NCI-H1436 (cell line): ENCODE results near the gene CHCHD6.

Experiments used
- DNase-seq: peaks from one replicate; lab custom pipeline; 2025; lab: John Stamatoyannopoulos, UW

The CHCHD6 gene

DNA sequence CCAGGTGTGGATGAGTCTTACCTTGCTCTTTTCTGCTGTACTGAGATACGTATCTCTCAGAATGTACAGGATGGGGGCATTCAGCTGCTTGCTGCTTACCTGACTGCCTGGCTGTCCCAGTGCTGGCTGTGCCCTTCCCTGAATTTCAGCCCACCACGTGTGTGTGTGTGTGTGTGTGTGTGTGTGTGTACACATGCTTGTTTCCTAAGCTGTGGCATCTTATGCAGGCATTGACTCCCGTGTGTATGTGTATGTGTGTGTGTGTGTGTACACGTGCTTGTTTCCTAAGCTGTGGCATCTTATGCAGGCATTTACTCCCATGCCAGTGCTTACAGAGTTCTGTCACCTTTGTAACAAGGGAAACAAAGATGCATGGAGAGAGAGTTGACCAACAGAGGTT, 218.4 kb downstream of the CHCHD6 start:
- no peak for DNase-seq

DNA sequence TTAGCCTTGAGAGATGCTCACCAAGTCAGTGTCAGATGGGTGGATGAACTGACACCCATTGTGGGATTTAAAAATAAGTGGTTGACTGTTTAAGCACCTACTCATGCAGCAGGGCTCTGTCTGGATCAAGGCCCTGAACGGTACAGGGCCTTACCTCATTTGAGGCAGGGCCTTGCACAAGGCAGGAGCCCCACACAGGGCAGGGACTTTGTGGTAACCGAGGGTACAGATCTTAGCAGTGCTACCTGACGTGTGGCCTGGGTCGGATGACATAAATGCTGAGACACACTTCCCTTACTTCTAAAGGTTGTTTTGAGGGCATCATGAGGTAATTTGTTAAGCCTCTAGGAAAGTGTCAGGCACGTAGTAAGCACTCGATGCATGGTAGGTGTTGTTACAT, 219.4 kb downstream of the CHCHD6 start:
- no peak for DNase-seq

DNA sequence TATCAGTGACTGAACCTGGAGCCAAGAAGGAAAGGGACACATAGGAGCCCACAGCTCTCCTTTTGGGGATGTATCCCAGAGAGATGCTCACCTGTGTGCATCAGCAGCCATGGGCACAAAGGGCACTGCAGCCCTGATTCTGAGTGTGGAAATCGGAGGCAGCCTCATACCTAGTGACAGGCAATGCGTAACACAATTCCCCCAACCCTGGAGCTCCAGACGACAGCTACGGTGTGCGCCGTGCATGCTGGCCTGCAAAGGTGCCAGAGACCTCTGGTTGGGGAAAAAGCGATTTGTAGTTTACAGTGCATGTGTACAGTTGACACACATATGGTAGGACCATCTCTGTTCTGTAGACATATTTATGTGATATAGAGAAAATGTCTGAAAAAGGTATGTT, 219.9 kb downstream of the CHCHD6 start:
- DNase-seq, result no peak

- no peak for DNase-seq
These were observed 220.4 kb downstream of the CHCHD6 start for GRCh38 chr3:126924458-126924857.

- DNase-seq, result no peak
These were observed 221.6 kb downstream of the CHCHD6 start for GRCh38 chr3:126925411-126926171.

- DNase-seq, result no peak
These were observed 222.8 kb downstream of the CHCHD6 start for GRCh38 chr3:126926684-126927400.

GRCh38 chr3:126927401-126927750, 223.3 kb downstream of the CHCHD6 start:
- DNase-seq, result no peak

DNA sequence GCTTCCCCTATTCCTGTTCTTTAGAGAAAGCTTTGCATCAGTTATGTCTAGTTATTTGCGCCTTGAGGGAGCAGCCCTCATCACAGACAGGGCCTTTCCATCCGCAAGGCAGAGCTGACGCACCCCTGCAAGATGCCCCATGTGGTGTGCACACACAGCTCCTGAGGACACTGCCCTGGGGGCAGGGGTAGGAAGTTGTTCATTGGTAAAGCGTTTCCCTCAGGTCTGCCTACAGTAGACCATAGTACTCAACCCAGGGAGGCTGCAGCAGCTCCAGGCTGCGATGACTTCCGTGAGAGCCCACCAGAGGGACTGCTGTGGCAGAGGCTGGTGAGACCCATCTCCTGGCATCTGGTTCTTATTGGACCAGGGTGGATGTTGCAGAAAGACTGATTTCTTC, 223.8 kb downstream of the CHCHD6 start:
- DNase-seq, result no peak

GRCh38 chr3:126928921-126929474, 225.0 kb downstream of the CHCHD6 start:
- DNase-seq, result no peak

DNA sequence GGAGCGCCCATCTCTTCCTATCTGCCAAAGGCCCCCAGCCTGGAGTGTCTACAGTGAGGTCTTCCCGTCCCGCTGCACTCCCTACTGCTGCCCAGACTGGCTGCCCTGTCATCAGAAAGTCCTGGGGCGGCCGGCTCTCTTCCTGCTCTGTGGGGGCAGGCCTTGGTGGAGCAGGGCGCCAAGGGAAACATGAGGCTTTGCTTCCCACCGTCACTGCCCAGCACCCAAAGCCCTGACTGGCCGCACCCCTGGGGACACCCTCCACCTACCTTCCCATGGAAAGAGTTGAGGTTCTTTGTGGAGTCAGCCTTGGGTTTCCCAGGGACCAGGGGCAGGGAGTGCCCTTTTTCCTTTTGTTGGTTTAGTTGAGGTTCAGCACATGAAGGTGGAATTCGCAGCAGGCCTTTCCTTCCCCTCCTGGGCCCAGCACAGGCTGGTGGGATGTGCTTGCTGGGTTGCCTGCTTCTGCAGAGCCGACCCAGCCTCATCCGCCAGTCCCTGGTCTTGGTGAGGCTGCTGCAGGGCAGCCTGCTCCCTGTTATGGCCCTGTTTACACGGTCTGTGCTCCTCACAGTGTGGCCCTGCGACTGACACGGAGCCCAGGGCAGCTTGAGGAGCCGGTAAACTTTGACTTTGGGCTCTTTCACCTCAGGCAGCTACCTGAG, 227.0 kb downstream of the CHCHD6 start:
- DNase-seq, result no peak

DNA sequence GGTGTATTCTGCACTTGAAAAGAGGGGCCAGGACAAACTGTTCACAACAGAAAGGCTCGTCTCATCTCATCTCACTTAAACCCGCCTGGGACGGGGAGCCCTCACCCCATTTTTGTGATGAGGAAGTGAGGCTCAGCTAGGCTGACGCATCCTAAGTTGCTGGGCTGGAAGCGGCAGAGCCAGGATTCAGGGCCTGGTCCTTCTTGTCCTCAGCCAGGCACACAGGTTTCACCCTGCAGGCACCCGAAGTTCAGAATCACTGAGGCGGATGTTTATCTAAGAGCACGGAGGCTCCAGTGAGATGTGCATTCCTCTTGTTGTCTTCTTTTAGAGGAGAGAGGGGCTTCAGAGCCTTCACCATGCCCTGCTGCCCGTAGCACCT, 227.8 kb downstream of the CHCHD6 start:
- DNase-seq, result no peak

DNA sequence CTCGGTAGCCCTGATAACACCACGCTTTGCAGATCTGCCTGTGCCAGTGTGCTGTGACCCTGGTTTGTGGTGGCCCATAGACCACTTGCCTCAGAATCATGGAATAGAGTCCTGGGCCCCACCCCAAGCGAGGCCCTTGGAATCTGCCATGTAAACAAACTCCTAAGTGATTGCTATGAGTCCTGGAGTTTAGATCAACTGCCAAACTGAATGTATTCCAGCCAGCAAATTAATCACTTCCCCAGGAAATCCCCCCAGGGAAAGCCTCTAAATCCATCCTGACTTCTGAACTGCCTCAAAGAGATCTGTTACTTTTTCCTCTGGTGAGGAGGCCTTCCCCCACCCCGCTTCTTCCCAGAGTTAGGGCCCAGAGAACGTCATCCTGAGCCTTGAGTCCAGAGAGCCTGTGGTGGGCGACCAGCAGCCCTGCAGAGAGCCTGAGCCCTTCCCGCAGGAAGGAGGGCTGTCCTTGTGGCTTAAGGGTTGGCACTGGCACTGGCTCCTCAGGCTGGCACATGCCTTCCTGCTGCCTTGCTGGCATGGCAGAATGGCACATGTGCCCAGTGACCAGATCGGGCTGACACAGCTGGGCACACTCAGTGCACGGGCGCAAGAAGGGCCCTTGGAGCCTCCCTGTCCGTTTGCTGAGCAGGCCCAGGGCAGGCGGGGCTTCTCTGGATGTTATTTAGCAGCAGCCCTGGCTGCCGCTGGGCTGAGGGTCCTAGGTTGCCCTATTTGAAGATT, 228.3 kb downstream of the CHCHD6 start:
- DNase-seq, result no peak

- DNase-seq, result no peak
These were observed 230.0 kb downstream of the CHCHD6 start for GRCh38 chr3:126934031-126934531.

- no peak for DNase-seq
These were observed 231.0 kb downstream of the CHCHD6 start for GRCh38 chr3:126934991-126935390.

DNA sequence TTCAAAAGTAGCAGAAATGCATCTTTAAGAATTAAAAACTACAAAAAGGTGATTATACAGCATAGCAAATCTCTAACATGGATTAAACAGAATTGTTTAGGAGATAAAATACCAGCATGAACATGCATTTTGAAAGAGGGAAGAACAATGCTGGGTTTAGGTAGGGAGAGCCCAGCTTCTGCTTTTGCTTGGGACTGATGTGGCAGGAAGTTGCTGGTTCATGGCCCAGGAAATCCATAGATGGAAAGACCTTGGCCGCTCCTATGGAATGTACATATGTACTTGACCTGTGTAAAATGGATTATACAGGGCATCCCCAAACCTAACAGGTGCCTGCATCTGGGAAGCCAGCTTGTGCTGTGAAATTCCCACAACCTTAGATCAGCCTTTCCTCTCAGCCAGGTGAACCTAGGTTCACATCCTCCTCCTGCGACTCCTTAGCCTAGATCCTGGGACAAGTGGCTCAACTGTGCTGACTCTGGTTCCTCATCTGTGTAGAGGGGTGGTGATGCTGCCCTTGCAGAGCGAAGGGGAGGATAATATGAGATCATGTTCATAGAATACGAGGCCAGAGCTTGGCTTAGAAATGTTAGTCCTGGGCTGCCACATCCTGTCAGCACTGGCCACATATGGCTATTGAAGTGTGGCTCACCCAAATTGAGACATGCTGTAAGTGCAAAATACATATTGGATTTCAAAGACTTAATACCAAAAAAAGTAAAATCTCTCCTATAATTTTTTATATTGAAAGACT, 231.9 kb downstream of the CHCHD6 start:
- DNase-seq, result no peak

- DNase-seq, result no peak
These were observed 232.9 kb downstream of the CHCHD6 start for GRCh38 chr3:126936853-126937425.

GRCh38 chr3:126937533-126937932, 233.5 kb downstream of the CHCHD6 start:
- DNase-seq, result no peak

DNA sequence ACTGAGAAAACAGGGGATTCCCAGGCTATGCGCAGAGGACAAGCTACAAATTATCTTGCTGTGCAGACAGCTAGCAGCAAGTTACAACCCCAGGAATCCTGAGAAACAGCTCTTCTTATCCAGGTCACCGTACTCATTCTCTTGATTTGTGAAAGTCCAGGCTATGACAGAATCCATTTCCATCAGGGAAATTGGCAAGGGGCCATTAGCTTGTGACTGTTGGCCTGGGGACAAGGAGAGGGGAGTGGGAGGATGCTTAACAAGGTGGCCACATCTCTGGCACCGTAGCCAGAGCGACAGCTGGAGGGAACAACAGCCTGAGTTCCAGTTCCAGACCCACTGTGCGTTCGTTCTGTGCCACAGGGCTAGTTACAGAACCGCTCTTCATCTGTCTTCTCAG, 233.9 kb downstream of the CHCHD6 start:
- no peak for DNase-seq

DNA sequence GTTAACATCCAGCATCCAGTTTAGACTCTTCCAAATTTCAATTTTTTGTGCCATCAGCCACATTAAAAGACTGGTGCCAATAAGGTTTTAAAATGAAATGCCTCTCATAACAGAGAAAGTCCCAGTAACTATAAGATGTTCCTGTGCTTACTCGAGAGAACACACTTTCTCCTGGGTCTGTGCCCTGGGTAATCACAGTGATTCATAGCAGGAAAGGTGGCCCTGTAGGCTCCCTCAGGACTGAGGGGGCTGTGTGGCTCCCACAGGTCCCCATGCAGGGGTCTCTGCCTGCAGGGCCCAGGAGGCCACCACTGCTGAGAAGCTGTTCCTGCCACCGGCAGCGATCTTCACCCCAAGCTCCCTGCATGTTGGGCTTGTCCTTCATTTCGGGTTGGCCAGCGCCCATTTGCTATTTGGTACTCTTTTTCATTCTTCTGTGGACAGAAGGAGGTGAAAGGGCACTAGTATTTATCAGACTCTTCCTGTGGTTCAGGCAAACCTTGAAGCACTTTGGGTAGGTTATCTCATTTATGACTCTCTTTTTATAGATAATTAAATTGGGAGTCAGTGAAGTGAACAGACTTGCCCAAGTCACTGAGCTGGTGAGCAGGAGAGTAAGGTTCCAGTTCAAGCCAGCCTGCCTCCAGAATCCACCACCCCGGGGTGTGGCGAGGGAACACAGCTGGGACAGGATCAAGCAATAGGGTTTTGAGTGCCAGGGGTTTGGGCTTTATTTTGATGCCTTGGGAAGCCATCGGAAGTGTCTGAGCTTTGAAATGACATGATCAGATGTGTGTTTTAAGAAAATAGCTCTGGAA, 234.7 kb downstream of the CHCHD6 start:
- no peak for DNase-seq

GRCh38 chr3:126939338-126939718, 235.3 kb downstream of the CHCHD6 start:
- no peak for DNase-seq
